Measurements from ENCODE around the gene RPS27A.
"Not testable (repeated sequence)": the region's sequence is repeated elsewhere in the genome, so short reads cannot be mapped to it uniquely, and the experiment has no call there.

Gene RPS27A

GRCh38 chr2:55268288-55268906 lies 35.9 kb downstream of the RPS27A start:
- no peaks in the 10 kb centered on the region for H3K27me3 Mint-ChIP-seq (ENCODE audit: low read depth)
- no peak for DNase-seq (ENCODE audit: low spot score)
- peaks cover 10% of the 10 kb centered on the region for H3K36me3 Mint-ChIP-seq (ENCODE audit: low read depth)
- H3K27ac Mint-ChIP-seq, result peak overlapping the region; percentile 84
- H3K9me3 Mint-ChIP-seq, result no peaks in the 10 kb centered on the region
- peaks cover 8% of the 10 kb centered on the region for H3K4me1 Mint-ChIP-seq (ENCODE audit: low read depth)
- H3K4me3 Mint-ChIP-seq, result peak overlapping the region; percentile 95

- peak; percentile 92 for DNase-seq (ENCODE audit: low spot score)
- Mint-ChIP-seq H3K27ac (peak within 1 kb of the TSS; percentile 84), H3K9me3 (no peaks in the 10 kb centered on the region), H3K4me3 (peak within 1 kb of the TSS; percentile 95), H3K4me1 (ENCODE audit: low read depth) (peaks cover 8% of the 10 kb centered on the region), H3K36me3 (ENCODE audit: low read depth) (peaks cover 8% of the 10 kb centered on the region), H3K27me3 (ENCODE audit: low read depth) (no peaks in the 10 kb centered on the region)
Observed at GRCh38 chr2:55268907-55269644, 36.6 kb downstream of the RPS27A start, which contains the start of gene MTIF2. Gene MTIF2, minus strand, starts transcription at chr2:55269231. Its CDS starts 5,373 bp downstream, at chr2:55263858.

GRCh38 chr2:55269645-55269990 lies 37.1 kb downstream of the RPS27A start:
- Mint-ChIP-seq H3K27me3 (ENCODE audit: low read depth) (peaks cover 2% of the 10 kb centered on the region), H3K4me3 (peak overlapping the region; percentile 95), H3K36me3 (ENCODE audit: low read depth) (peaks cover 5% of the 10 kb centered on the region), H3K27ac (peak overlapping the region; percentile 84), H3K4me1 (ENCODE audit: low read depth) (peaks cover 8% of the 10 kb centered on the region), H3K9me3 (no peaks in the 10 kb centered on the region)
- no peak for DNase-seq (ENCODE audit: low spot score)

GRCh38 chr2:55274346-55274745 lies 41.9 kb downstream of the RPS27A start:
- H3K4me3 Mint-ChIP-seq; DNase-seq (ENCODE audit: low spot score); H3K27ac Mint-ChIP-seq; H3K36me3 Mint-ChIP-seq (ENCODE audit: low read depth); H3K9me3 Mint-ChIP-seq; H3K4me1 Mint-ChIP-seq (ENCODE audit: low read depth); H3K27me3 Mint-ChIP-seq (ENCODE audit: low read depth): not testable (repeated sequence)

GRCh38 chr2:55277310-55277709 lies 44.8 kb downstream of the RPS27A start:
- no peak for DNase-seq (ENCODE audit: low spot score)

GRCh38 chr2:55279214-55279835 lies 46.8 kb downstream of the RPS27A start:
- H3K4me1 Mint-ChIP-seq (ENCODE audit: low read depth), result peaks cover 21% of the 10 kb centered on the region
- not testable (repeated sequence) for H3K9me3 Mint-ChIP-seq; H3K27ac Mint-ChIP-seq; H3K36me3 Mint-ChIP-seq (ENCODE audit: low read depth); H3K4me3 Mint-ChIP-seq; H3K27me3 Mint-ChIP-seq (ENCODE audit: low read depth); DNase-seq (ENCODE audit: low spot score)

More at GRCh38 chr2:55277310-55277709, 44.8 kb downstream of the RPS27A start:
- Mint-ChIP-seq H3K9me3 (no peaks in the 10 kb centered on the region), H3K4me1 (ENCODE audit: low read depth) (peaks cover 7% of the 10 kb centered on the region), H3K27ac (no peak overlapping the region), H3K27me3 (ENCODE audit: low read depth) (peaks cover 8% of the 10 kb centered on the region), H3K36me3 (ENCODE audit: low read depth) (no peaks in the 10 kb centered on the region), H3K4me3 (no peak overlapping the region)

GRCh38 chr2:55279859-55280424 lies 47.5 kb downstream of the RPS27A start:
- not testable (repeated sequence) for H3K27ac Mint-ChIP-seq
- peaks cover 21% of the 10 kb centered on the region for H3K4me1 Mint-ChIP-seq (ENCODE audit: low read depth)

GRCh38 chr2:55280851-55281546 lies 48.5 kb downstream of the RPS27A start:
- not testable (repeated sequence) for DNase-seq (ENCODE audit: low spot score); H3K27me3 Mint-ChIP-seq (ENCODE audit: low read depth); H3K36me3 Mint-ChIP-seq (ENCODE audit: low read depth); H3K9me3 Mint-ChIP-seq
- Mint-ChIP-seq H3K27ac (peak overlapping the region; percentile 68), H3K4me3 (peak overlapping the region; percentile 52), H3K4me1 (ENCODE audit: low read depth) (peaks cover 21% of the 10 kb centered on the region)

More at GRCh38 chr2:55279859-55280424, 47.5 kb downstream of the RPS27A start:
- not testable (repeated sequence) for H3K36me3 Mint-ChIP-seq (ENCODE audit: low read depth); DNase-seq (ENCODE audit: low spot score); H3K9me3 Mint-ChIP-seq; H3K27me3 Mint-ChIP-seq (ENCODE audit: low read depth); H3K4me3 Mint-ChIP-seq

- Mint-ChIP-seq H3K4me1 (ENCODE audit: low read depth) (peaks cover 21% of the 10 kb centered on the region), H3K9me3 (no peaks in the 10 kb centered on the region), H3K27ac (peak overlapping the region; percentile 91), H3K4me3 (peak overlapping the region; percentile 88), H3K36me3 (ENCODE audit: low read depth) (peaks cover 2% of the 10 kb centered on the region), H3K27me3 (ENCODE audit: low read depth) (peaks cover 6% of the 10 kb centered on the region)
- DNase-seq (ENCODE audit: low spot score), result peak; percentile 88
Observed at GRCh38 chr2:55282110-55282917, 49.8 kb downstream of the RPS27A start.

GRCh38 chr2:55283083-55283482 lies 50.6 kb downstream of the RPS27A start:
- Mint-ChIP-seq H3K4me1 (ENCODE audit: low read depth) (peaks cover 21% of the 10 kb centered on the region), H3K27ac (no peak overlapping the region)

More at GRCh38 chr2:55283083-55283482, 50.6 kb downstream of the RPS27A start:
- DNase-seq (ENCODE audit: low spot score), result no peak
- no peaks in the 10 kb centered on the region for H3K9me3 Mint-ChIP-seq
- H3K27me3 Mint-ChIP-seq (ENCODE audit: low read depth), result peaks cover 2% of the 10 kb centered on the region
- peak overlapping the region; percentile 88 for H3K4me3 Mint-ChIP-seq
- H3K36me3 Mint-ChIP-seq (ENCODE audit: low read depth), result peaks cover 2% of the 10 kb centered on the region

Measured in T-helper 2 cell treated with Interferon-gamma antibody and Interleukin-4, amounts not matched to agents 5 μg/mL and 100 μg/mL, for 36 hours (primary cell).